Progenitor cell of endocrine pancreas (in vitro differentiated cells): ENCODE data around the gene PISD. TPM values are rescaled to one million over a fixed set of nuclear protein-coding genes. Genes with fewer than 3 reads are reported as not detected.

Source experiments
- DNase-seq: peaks from one replicate; pipeline ENCODE4 v3.0.0; 2021; ENCODE audit warnings: low spot score; ENCODE audit not compliant: unreplicated experiment
- H3K27ac Mint-ChIP-seq: 2 replicates; pipeline ENCODE4 v1.8.0; 2021; ENCODE audit warnings: mild to moderate bottlenecking, moderate library complexity, mixed read lengths
- H3K27me3 Mint-ChIP-seq: 2 replicates; pipeline ENCODE4 v1.8.0; 2021; ENCODE audit warnings: mixed read lengths
- H3K36me3 Mint-ChIP-seq: 2 replicates; pipeline ENCODE4 v1.8.0; 2022; ENCODE audit warnings: mixed read lengths; ENCODE audit not compliant: insufficient read depth
- H3K4me1 Mint-ChIP-seq: 2 replicates; pipeline ENCODE4 v1.8.0; 2021; ENCODE audit warnings: low read depth, mixed read lengths
- H3K4me3 Mint-ChIP-seq: 2 replicates; pipeline ENCODE4 v1.8.0; 2021; ENCODE audit warnings: low read depth, mild to moderate bottlenecking, moderate library complexity, mixed read lengths
- H3K9me3 Mint-ChIP-seq: 2 replicates; pipeline ENCODE4 v1.8.0; 2021; ENCODE audit warnings: low read depth, mixed read lengths
- total RNA-seq: library from RNA; stranded (reverse); gene quantifications from 2 replicates; pipeline ENCODE4 v1.2.1, GENCODE V29; 2021
- TF ChIP-seq, protein P1 (sequence below): fragments of 200-600 bp; sonication (generic); IDR thresholded peaks from one replicate; pipeline ENCODE4 v1.5.0; 2021; ENCODE audit warnings: antibody characterized with exemption, mild to moderate bottlenecking; ENCODE audit not compliant: unreplicated experiment

PISD gene
- total RNA-seq, 1 donor from 2014 or later: 46.6 TPM

GRCh38 chr22:31691408-31691807, 29.4 kb upstream of the PISD start:
- TF ChIP-seq, protein P1, sequence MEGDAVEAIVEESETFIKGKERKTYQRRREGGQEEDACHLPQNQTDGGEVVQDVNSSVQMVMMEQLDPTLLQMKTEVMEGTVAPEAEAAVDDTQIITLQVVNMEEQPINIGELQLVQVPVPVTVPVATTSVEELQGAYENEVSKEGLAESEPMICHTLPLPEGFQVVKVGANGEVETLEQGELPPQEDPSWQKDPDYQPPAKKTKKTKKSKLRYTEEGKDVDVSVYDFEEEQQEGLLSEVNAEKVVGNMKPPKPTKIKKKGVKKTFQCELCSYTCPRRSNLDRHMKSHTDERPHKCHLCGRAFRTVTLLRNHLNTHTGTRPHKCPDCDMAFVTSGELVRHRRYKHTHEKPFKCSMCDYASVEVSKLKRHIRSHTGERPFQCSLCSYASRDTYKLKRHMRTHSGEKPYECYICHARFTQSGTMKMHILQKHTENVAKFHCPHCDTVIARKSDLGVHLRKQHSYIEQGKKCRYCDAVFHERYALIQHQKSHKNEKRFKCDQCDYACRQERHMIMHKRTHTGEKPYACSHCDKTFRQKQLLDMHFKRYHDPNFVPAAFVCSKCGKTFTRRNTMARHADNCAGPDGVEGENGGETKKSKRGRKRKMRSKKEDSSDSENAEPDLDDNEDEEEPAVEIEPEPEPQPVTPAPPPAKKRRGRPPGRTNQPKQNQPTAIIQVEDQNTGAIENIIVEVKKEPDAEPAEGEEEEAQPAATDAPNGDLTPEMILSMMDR: no peak
- Mint-ChIP-seq H3K4me3 (no peak overlapping the region), H3K36me3 (peaks cover 21% of the 10 kb centered on the region), H3K27me3 (no peaks in the 10 kb centered on the region), H3K9me3 (no peaks in the 10 kb centered on the region), H3K27ac (no peak overlapping the region), H3K4me1 (no peaks in the 10 kb centered on the region)
- DNase-seq: no peak

- TF ChIP-seq, protein P1: no peak
- Mint-ChIP-seq H3K4me3 (no peak overlapping the region), H3K9me3 (no peaks in the 10 kb centered on the region), H3K36me3 (peaks cover 17% of the 10 kb centered on the region), H3K27me3 (no peaks in the 10 kb centered on the region), H3K4me1 (no peaks in the 10 kb centered on the region), H3K27ac (peak overlapping the region; percentile 38)
- no peak for DNase-seq
Measured at GRCh38 chr22:31683181-31684105, 21.4 kb upstream of the PISD start.

GRCh38 chr22:31682751-31683150, 20.7 kb upstream of the PISD start:
- H3K36me3 Mint-ChIP-seq: peaks cover 12% of the 10 kb centered on the region
- TF ChIP-seq, protein P1: no peak
- H3K27ac Mint-ChIP-seq: peak overlapping the region; percentile 38
- no peaks in the 10 kb centered on the region for H3K9me3 Mint-ChIP-seq
- no peak overlapping the region for H3K4me3 Mint-ChIP-seq
- no peak for DNase-seq
- no peaks in the 10 kb centered on the region for H3K4me1 Mint-ChIP-seq
- H3K27me3 Mint-ChIP-seq: no peaks in the 10 kb centered on the region

- Mint-ChIP-seq H3K27me3 (no peaks in the 10 kb centered on the region), H3K27ac (no peak overlapping the region), H3K4me3 (no peak overlapping the region), H3K9me3 (no peaks in the 10 kb centered on the region), H3K4me1 (no peaks in the 10 kb centered on the region), H3K36me3 (peaks cover 12% of the 10 kb centered on the region)
- TF ChIP-seq, protein P1: no peak
- DNase-seq: no peak
Measured at GRCh38 chr22:31681349-31682345, 19.6 kb upstream of the PISD start.

DNA sequence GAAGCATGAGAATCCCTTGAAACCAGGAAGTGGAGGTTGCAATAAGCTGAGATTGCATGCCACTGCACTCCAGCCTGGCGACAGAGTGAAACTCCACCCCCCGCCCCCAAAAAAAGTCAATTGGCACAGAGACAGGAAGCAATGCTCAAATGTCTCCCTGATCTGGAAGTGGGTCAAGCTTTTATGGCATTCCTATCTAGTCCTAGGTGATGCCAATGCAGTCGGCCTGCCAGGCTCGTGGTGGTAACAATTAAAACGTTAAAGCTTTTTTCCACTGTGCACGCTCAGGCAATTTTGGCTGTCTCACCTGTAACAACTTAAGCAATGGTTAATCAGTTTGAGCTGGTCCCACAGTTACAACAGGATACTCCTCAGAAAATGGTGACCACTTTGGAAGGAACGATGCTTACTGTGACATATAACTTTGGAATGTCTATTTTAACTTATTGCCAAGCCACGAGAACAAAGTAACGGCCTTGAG, 18.9 kb upstream of the PISD start:
- H3K4me3 Mint-ChIP-seq: no peak overlapping the region
- peaks cover 12% of the 10 kb centered on the region for H3K36me3 Mint-ChIP-seq
- no peaks in the 10 kb centered on the region for H3K27me3 Mint-ChIP-seq
- TF ChIP-seq, protein P1: no peak
- no peaks in the 10 kb centered on the region for H3K4me1 Mint-ChIP-seq
- H3K27ac Mint-ChIP-seq: no peak overlapping the region
- DNase-seq: no peak
- no peaks in the 10 kb centered on the region for H3K9me3 Mint-ChIP-seq
